ENCODE measurements around the gene TBC1D2B.

The TBC1D2B gene

DNA sequence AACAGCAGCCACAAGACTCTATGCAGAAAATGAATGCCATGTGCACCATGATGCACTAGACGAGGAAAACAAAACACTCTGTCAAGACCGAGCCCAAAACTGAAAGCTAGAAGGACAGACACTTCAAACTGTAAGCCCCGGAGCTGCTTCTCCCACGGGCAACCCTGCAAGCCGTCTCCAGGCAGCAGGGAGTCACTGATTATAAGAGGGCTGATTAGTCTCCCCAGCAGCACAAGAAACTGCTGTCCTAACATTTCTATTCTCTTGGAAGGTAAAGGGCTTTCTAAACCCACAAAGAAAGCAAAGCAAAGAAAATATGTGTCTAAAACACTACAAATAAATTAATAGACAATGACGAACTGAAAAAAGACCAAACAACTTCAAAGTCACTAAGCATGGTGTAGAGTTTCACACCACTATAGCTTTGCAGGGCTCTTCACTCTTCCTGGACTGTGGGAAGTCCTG, 15.5 kb downstream of the TBC1D2B start:
- peak overlapping the region; percentile 36 to 55 for H3K4me3 ChIP-seq (ENCODE audit: low read length in 2 of 2)
- peaks cover 50% of the 10 kb centered on the region for H3K4me1 ChIP-seq (ENCODE audit: control insufficient read depth, insufficient read depth, low read length)
- H3K36me3 ChIP-seq (ENCODE audit: control insufficient read depth in 2 of 2, insufficient read depth in 2 of 2, low read length in 2 of 2), result no peaks in the 10 kb centered on the region
- H3K9ac ChIP-seq (ENCODE audit: low read length in 2 of 2), result peak overlapping the region in 1 of 2 donors; percentile 13
- H3K27ac ChIP-seq (ENCODE audit: low read length), result peak overlapping the region; percentile 6
- H3K9me3 ChIP-seq (ENCODE audit: control insufficient read depth in 2 of 2, low read length in 2 of 2), result no peaks in the 10 kb centered on the region
- H3K27me3 ChIP-seq (ENCODE audit: control insufficient read depth in 1 of 2, insufficient read depth in 2 of 2, low read length in 2 of 2), result no peaks in the 10 kb centered on the region

DNA sequence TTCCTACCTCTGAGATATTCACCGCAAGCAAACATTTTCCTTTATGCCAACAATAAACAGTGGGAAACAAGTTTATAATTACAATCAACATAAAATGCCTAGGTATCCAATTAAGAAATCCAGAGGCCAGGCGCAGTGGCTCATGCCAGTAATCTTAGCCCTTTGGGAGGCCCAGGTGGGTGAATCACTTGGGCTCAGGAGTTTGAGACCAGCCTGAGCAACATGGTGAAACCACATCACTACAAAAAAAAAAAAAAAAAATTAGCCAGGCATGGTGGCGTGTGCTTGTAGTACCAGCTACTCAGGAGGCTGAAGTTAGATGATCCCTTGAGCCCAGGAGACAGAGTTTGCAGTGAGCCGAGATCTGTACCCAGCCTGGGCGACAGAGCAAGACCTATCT, 17.3 kb downstream of the TBC1D2B start:
- Histone ChIP-seq H3K4me1 (ENCODE audit: control insufficient read depth, insufficient read depth, low read length) (peaks cover 48% of the 10 kb centered on the region), H3K4me3 (ENCODE audit: low read length in 2 of 2) (no peak overlapping the region), H3K9ac (ENCODE audit: low read length in 2 of 2) (no peak overlapping the region), H3K27ac (ENCODE audit: low read length) (no peak overlapping the region), H3K36me3 (ENCODE audit: control insufficient read depth in 2 of 2, insufficient read depth in 2 of 2, low read length in 2 of 2) (no peaks in the 10 kb centered on the region), H3K27me3 (ENCODE audit: control insufficient read depth in 1 of 2, insufficient read depth in 2 of 2, low read length in 2 of 2) (no peaks in the 10 kb centered on the region), H3K9me3 (ENCODE audit: control insufficient read depth in 2 of 2, low read length in 2 of 2) (no peaks in the 10 kb centered on the region)

DNA sequence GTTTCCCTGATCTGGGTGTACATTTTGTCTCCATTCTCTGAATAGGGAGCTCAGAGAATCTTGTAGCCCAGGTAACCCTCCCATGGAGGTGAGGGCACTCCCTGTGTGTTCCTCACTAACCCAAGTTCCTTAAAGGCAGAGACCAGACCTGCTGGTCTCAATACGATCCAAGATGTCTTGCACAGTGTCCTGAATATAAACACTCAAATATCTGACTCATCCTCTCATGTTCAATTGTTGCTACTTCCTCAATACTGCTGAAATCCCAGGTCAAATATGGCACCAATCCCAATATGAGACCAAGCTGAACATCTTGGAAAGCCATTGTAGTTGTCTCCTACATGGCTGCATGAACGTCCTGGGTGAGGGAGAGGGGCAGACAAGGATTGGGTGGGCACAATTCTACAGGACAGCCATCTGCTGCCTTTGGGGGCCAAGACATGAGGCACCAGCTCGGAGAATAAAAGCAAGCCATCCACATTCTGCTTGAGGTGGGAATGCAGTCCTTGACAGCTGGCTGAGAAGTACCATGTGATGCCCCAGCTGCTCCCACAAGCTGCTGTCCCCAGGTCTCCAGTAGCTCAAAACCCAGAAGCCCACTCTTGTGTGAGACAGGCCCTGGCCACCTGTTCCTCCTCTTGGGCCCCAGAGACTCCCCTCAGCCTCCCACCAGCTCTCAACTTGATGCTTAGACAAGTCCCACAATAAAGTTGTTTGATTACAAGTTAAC, 18.2 kb downstream of the TBC1D2B start:
- H3K27me3 ChIP-seq (ENCODE audit: control insufficient read depth in 1 of 2, insufficient read depth in 2 of 2, low read length in 2 of 2), result no peaks in the 10 kb centered on the region
- peaks cover 46% of the 10 kb centered on the region for H3K4me1 ChIP-seq (ENCODE audit: control insufficient read depth, insufficient read depth, low read length)
- H3K36me3 ChIP-seq (ENCODE audit: control insufficient read depth in 2 of 2, insufficient read depth in 2 of 2, low read length in 2 of 2), result no peaks in the 10 kb centered on the region
- H3K27ac ChIP-seq (ENCODE audit: low read length), result no peak overlapping the region
- H3K9ac ChIP-seq (ENCODE audit: low read length in 2 of 2), result no peak overlapping the region
- no peaks in the 10 kb centered on the region for H3K9me3 ChIP-seq (ENCODE audit: control insufficient read depth in 2 of 2, low read length in 2 of 2)
- no peak overlapping the region for H3K4me3 ChIP-seq (ENCODE audit: low read length in 2 of 2)

DNA sequence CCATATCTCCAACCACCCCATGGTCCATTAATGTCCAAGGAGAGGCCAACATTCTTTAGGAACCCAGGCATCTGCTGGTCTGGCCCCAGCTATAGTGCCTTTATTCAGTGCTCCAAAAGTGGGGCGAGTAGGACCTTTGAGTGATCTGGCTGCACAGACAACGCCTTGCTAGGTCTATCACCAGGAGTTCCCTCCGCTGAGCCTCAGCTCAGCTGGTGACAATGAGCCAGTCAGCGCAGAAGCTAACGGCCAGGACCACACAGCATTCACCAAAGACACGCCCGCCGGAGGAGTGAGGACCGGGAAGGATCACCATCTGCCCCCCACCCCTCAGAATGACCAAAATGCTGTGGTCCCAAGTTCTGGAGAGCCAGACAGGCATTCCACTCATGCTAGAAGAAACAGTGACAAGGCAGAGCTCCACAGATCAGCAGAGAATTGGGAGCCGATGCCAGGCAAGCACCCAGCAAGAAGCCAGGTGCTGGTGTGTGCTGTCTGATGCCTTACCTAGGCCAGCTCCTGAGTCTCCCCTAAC, 19.0 kb downstream of the TBC1D2B start:
- no peak overlapping the region for H3K9ac ChIP-seq (ENCODE audit: low read length in 2 of 2)
- no peak overlapping the region for H3K4me3 ChIP-seq (ENCODE audit: low read length in 2 of 2)
- peaks cover 0 to 6% of the 10 kb centered on the region in 2 donors for H3K36me3 ChIP-seq (ENCODE audit: control insufficient read depth in 2 of 2, insufficient read depth in 2 of 2, low read length in 2 of 2)
- peaks cover 39% of the 10 kb centered on the region for H3K4me1 ChIP-seq (ENCODE audit: control insufficient read depth, insufficient read depth, low read length)
- H3K27me3 ChIP-seq (ENCODE audit: control insufficient read depth in 1 of 2, insufficient read depth in 2 of 2, low read length in 2 of 2), result no peaks in the 10 kb centered on the region
- H3K27ac ChIP-seq (ENCODE audit: low read length), result peak overlapping the region; percentile 18
- H3K9me3 ChIP-seq (ENCODE audit: control insufficient read depth in 2 of 2, low read length in 2 of 2), result no peaks in the 10 kb centered on the region

DNA sequence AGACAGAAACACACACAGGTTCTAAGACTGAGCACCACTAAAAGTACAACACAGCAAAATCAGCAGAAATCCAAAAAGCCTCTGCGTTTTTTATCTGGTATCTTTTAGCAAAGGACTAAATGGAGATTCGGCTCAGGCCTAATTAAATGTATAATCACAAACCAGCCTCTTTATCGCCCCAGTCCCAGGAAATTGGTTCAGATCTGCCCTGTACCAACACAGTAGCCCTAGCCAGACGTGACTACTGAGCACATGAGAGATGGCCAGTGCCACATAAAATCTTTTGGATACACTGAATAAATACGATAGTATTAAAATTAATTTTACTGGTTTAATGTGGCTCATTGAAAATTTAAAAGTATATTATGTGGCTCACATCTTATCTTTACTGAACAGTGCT, 19.7 kb downstream of the TBC1D2B start:
- Histone ChIP-seq H3K4me3 (ENCODE audit: low read length in 2 of 2) (no peak overlapping the region), H3K27ac (ENCODE audit: low read length) (no peak overlapping the region), H3K4me1 (ENCODE audit: control insufficient read depth, insufficient read depth, low read length) (peaks cover 39% of the 10 kb centered on the region), H3K36me3 (ENCODE audit: control insufficient read depth in 2 of 2, insufficient read depth in 2 of 2, low read length in 2 of 2) (peaks cover 0 to 12% of the 10 kb centered on the region in 2 donors), H3K9me3 (ENCODE audit: control insufficient read depth in 2 of 2, low read length in 2 of 2) (no peaks in the 10 kb centered on the region), H3K9ac (ENCODE audit: low read length in 2 of 2) (no peak overlapping the region), H3K27me3 (ENCODE audit: control insufficient read depth in 1 of 2, insufficient read depth in 2 of 2, low read length in 2 of 2) (no peaks in the 10 kb centered on the region)

DNA sequence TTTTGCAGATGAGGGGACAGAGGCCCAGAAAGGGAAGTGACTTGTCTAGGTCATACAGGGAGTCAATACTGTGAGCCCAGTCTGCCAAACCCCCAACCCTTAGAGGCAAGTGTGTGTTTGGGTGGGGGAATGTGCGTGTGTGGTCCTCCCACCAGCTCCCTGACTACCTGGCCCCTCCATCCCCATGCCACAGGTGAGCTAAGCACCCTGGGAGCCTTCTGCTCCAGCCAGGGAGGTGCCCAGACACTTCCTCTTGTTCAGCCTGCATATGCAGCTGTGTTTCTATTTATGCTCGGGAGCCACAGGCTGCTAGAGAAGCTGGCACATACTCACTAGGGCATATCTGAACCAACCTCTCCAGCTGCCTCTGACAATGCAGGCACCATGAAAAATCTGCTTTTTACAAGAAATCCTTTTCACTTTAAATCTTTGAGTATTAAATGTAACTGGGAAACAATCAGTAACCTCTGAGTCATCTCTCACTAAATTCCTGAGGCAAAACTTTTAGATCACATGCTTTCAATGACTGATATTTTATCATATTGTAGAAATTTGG, 20.7 kb downstream of the TBC1D2B start:
- no peak overlapping the region for H3K9ac ChIP-seq (ENCODE audit: low read length in 2 of 2)
- H3K36me3 ChIP-seq (ENCODE audit: control insufficient read depth in 2 of 2, insufficient read depth in 2 of 2, low read length in 2 of 2), result peaks cover 3 to 12% of the 10 kb centered on the region in 2 donors
- H3K4me3 ChIP-seq (ENCODE audit: low read length in 2 of 2), result peak overlapping the region in 1 of 2 donors; percentile 3
- H3K4me1 ChIP-seq (ENCODE audit: control insufficient read depth, insufficient read depth, low read length), result peaks cover 44% of the 10 kb centered on the region
- no peaks in the 10 kb centered on the region for H3K27me3 ChIP-seq (ENCODE audit: control insufficient read depth in 1 of 2, insufficient read depth in 2 of 2, low read length in 2 of 2)
- no peak overlapping the region for H3K27ac ChIP-seq (ENCODE audit: low read length)
- no peaks in the 10 kb centered on the region for H3K9me3 ChIP-seq (ENCODE audit: control insufficient read depth in 2 of 2, low read length in 2 of 2)

DNA sequence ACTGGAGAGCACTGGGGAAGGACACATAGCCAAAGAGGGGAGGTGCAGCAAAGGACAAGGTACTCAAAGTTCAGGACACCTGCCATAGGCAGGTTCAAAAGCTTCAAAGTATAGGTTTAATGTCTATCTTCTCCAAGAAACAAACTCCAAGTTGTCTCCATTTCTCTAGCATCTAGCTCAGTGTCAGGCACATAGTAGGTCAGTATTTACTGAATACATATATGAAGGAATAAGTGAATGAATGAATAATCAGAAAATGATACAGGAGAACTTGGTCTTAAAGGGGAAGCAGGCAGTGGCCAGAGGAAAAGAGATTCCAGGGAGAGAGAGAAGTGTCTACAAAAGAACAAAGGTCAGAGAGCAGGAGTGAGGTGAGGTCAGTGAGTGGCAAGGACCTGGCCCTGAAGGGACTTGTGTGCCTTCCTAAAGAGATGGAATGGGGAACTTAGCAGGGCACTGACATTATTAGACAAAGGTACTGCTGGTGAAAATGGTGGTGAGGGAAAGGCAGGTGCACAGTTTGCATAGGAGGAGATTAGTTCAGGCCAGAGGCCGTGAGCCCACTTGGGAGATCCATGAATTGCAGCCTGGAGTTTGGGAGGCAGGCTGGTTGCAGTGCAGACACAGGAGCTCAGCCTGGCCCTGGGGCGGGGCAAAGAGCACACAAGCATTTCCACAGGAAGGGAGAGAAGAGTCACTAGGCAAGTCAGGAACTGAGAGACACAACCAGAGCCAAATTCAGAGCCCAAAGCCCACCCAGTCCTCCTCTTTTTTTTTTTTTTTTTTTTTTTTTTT, 21.4 kb downstream of the TBC1D2B start:
- Histone ChIP-seq H3K27me3 (ENCODE audit: control insufficient read depth in 1 of 2, insufficient read depth in 2 of 2, low read length in 2 of 2) (no peaks in the 10 kb centered on the region), H3K4me3 (ENCODE audit: low read length in 2 of 2) (peak overlapping the region in 1 of 2 donors; percentile 3), H3K9me3 (ENCODE audit: control insufficient read depth in 2 of 2, low read length in 2 of 2) (no peaks in the 10 kb centered on the region), H3K9ac (ENCODE audit: low read length in 2 of 2) (no peak overlapping the region), H3K4me1 (ENCODE audit: control insufficient read depth, insufficient read depth, low read length) (peaks cover 40% of the 10 kb centered on the region), H3K36me3 (ENCODE audit: control insufficient read depth in 2 of 2, insufficient read depth in 2 of 2, low read length in 2 of 2) (peaks cover 3 to 12% of the 10 kb centered on the region in 2 donors), H3K27ac (ENCODE audit: low read length) (no peak overlapping the region)

DNA sequence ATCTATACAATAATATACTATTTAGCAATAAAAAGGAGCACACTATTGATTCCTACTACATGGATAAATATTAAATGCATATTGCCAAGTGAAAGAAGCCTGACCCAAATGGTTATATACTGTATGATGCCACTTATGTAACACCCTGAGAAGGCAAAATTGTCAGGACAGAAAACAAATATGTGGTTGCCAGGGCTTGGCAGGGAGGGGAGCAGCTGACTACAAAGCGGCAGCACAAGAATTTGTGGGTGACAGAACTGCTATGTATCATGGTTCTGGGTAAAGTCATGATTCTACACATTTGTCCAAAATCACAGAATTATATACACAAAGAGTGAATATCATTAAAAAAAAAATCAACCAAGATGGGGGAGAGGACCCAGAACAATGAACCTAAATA, 22.5 kb downstream of the TBC1D2B start:
- Histone ChIP-seq H3K36me3 (ENCODE audit: control insufficient read depth in 2 of 2, insufficient read depth in 2 of 2, low read length in 2 of 2) (peaks cover 3 to 12% of the 10 kb centered on the region in 2 donors), H3K9me3 (ENCODE audit: control insufficient read depth in 2 of 2, low read length in 2 of 2) (no peaks in the 10 kb centered on the region), H3K27ac (ENCODE audit: low read length) (no peak overlapping the region), H3K4me1 (ENCODE audit: control insufficient read depth, insufficient read depth, low read length) (peaks cover 44% of the 10 kb centered on the region), H3K27me3 (ENCODE audit: control insufficient read depth in 1 of 2, insufficient read depth in 2 of 2, low read length in 2 of 2) (no peaks in the 10 kb centered on the region), H3K9ac (ENCODE audit: low read length in 2 of 2) (no peak overlapping the region), H3K4me3 (ENCODE audit: low read length in 2 of 2) (no peak overlapping the region)

DNA sequence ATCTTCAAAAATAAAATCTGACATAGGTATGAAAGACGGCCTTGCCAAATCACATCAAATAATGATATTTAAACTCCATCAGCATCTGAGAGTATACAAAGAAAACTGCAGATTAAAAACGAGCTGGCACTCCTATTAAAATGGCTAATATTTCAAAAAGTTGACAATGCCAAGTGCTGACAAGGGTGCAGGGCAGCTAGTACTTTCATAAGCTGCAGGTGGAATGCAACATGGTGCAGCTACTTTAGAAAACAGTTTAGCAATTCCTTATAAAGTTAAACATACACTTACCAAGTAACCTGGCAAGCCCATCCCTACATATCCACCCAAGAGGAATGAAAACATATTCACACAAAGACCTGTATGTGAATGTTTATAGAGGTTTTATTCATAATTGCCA, 23.0 kb downstream of the TBC1D2B start:
- no peak overlapping the region for H3K9ac ChIP-seq (ENCODE audit: low read length in 2 of 2)
- H3K4me3 ChIP-seq (ENCODE audit: low read length in 2 of 2), result no peak overlapping the region
- H3K36me3 ChIP-seq (ENCODE audit: control insufficient read depth in 2 of 2, insufficient read depth in 2 of 2, low read length in 2 of 2), result peaks cover 3 to 12% of the 10 kb centered on the region in 2 donors
- H3K27me3 ChIP-seq (ENCODE audit: control insufficient read depth in 1 of 2, insufficient read depth in 2 of 2, low read length in 2 of 2), result no peaks in the 10 kb centered on the region
- peaks cover 44% of the 10 kb centered on the region for H3K4me1 ChIP-seq (ENCODE audit: control insufficient read depth, insufficient read depth, low read length)
- H3K9me3 ChIP-seq (ENCODE audit: control insufficient read depth in 2 of 2, low read length in 2 of 2), result no peaks in the 10 kb centered on the region
- no peak overlapping the region for H3K27ac ChIP-seq (ENCODE audit: low read length)

DNA sequence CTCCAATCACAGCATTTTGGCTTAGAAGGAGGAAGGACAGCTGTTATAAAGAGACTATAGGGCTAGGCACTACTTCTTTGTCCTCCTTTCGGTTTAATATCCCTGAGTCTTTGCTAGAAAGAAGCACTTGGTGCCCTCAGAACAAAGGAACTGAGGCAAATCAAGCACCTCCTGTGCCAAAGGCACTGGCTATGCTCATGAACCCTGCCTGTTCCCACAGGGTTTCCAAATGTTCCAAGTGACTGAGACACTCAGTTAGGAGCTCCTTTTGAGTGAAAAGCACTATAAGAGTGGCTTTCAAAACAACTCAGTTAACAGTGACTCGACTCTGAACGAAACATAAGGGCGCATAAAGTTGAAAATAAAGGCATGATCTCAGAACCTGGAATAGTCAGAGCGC, 25.0 kb downstream of the TBC1D2B start:
- Histone ChIP-seq H3K4me1 (ENCODE audit: control insufficient read depth, insufficient read depth, low read length) (peaks cover 48% of the 10 kb centered on the region), H3K27ac (ENCODE audit: low read length) (no peak overlapping the region), H3K9me3 (ENCODE audit: control insufficient read depth in 2 of 2, low read length in 2 of 2) (no peaks in the 10 kb centered on the region), H3K36me3 (ENCODE audit: control insufficient read depth in 2 of 2, insufficient read depth in 2 of 2, low read length in 2 of 2) (peaks cover 3 to 12% of the 10 kb centered on the region in 2 donors), H3K27me3 (ENCODE audit: control insufficient read depth in 1 of 2, insufficient read depth in 2 of 2, low read length in 2 of 2) (no peaks in the 10 kb centered on the region), H3K4me3 (ENCODE audit: low read length in 2 of 2) (no peak overlapping the region), H3K9ac (ENCODE audit: low read length in 2 of 2) (peak overlapping the region in 1 of 2 donors; percentile 29)

Measured in stomach smooth muscle (tissue), 2 donors.